Thyroid gland (tissue), 4 donors: Measurements from ENCODE around the gene GNRHR. TPM values are rescaled to one million over a fixed set of nuclear protein-coding genes. Genes with fewer than 3 reads are reported as not detected.
"Not testable (repeated sequence)": the region's sequence is repeated elsewhere in the genome, so short reads cannot be mapped to it uniquely, and the experiment has no call there.

Experiments used
- DNase-seq, 2 donors: peaks; one replicate each; pipeline ENCODE4 v3.0.0-alpha.2; 2019
- H3K27ac ChIP-seq, 3 donors: fragments of 200-600 bp; sonication (generic); 1 replicate in 2 of 3; 2 replicates in 1 of 3; pipeline ENCODE4 v1.5.1; 2016 to 2019; ENCODE audit warnings: mild to moderate bottlenecking in 1 of 3, moderate library complexity in 1 of 3
- H3K27me3 ChIP-seq: fragments of 200-600 bp; sonication (generic); one replicate; pipeline ENCODE4 v1.5.1; 2019
- H3K36me3 ChIP-seq, 2 donors: fragments of 200-600 bp; sonication (generic); one replicate each; pipeline ENCODE4 v1.5.1; 2016 to 2019
- H3K4me1 ChIP-seq, 2 donors: fragments of 200-600 bp; sonication (generic); one replicate each; pipeline ENCODE4 v1.5.1; 2017 to 2019
- H3K4me3 ChIP-seq, 3 donors: fragments of 200-600 bp; sonication (generic); replicated peaks in 1 of 3; 1 replicate in 2 of 3; 2 replicates in 1 of 3; pipeline ENCODE4 v1.5.1; 2016; ENCODE audit warnings: mild to moderate bottlenecking in 1 of 3
- H3K9me3 ChIP-seq: fragments of 200-600 bp; sonication (generic); one replicate; pipeline ENCODE4 v1.5.1; 2017
- CTCF ChIP-seq, 6 experiments: fragments of 200-600 bp in 3 of 6; fragments of 450-650 bp in 3 of 6; sonication (generic) in 3 of 6; IDR thresholded peaks; one replicate each; pipeline ENCODE4 v1.5.1; 2016 to 2019; ENCODE audit warnings: antibody characterized with exemption in 6 of 6, mild to moderate bottlenecking in 2 of 6, inconsistent platforms in 1 of 6, moderate library complexity in 1 of 6
- POLR2A ChIP-seq, 2 donors: fragments of 450-650 bp; IDR thresholded peaks; one replicate each; pipeline ENCODE4 v1.6.1; 2017; ENCODE audit warnings: antibody characterized with exemption in 2 of 2, mild to moderate bottlenecking in 2 of 2, moderate library complexity in 1 of 2
- WGBS, 2 donors: methylation state at CpG; one replicate each; pipeline ENCODE4 v1.1.5; 2017; 5-methylcytosine and 5-hydroxymethylcytosine counted together
- intact Hi-C: fragments of 100-400 bp; cut with DNase I; formaldehyde crosslinking; loops from one replicate; pipeline ENCODE4 v1.15.1; 2023
- total RNA-seq, 4 donors: library from RNA; depleted of rRNA; stranded (reverse); fragments of >200 nt; gene quantifications; one replicate each; pipeline ENCODE4 v1.2.3, GENCODE V29; 2016

GNRHR gene
- total RNA-seq, 4 donors from 2014 or later = not detected

GRCh38 chr4:67712650-67713528 lies 41.3 kb downstream of the GNRHR start:
- no peak for DNase-seq
- Histone ChIP-seq H3K9me3 (no peaks in the 10 kb centered on the region), H3K27me3 (no peaks in the 10 kb centered on the region), H3K36me3 (no peaks in the 10 kb centered on the region), H3K27ac (no peak overlapping the region), H3K4me3 (no peak overlapping the region), H3K4me1 (peaks cover 15 to 21% of the 10 kb centered on the region in 2 donors)
- TF ChIP-seq POLR2A (IDR thresholded peaks at IDR 0.05) (no peak), CTCF (IDR thresholded peaks at IDR 0.05) (no peak)
- WGBS, 2 donors = 84 to 89% methylated on average over 5 to 7 of the region's 7 CpGs
- intact Hi-C loops = no loop called here

- DNase-seq = no peak
- intact Hi-C loops = no loop called here
- Histone ChIP-seq H3K36me3 (no peaks in the 10 kb centered on the region), H3K9me3 (no peaks in the 10 kb centered on the region), H3K4me1 (peaks cover 15 to 21% of the 10 kb centered on the region in 2 donors), H3K4me3 (no peak overlapping the region), H3K27me3 (no peaks in the 10 kb centered on the region), H3K27ac (no peak overlapping the region)
- WGBS, 2 donors = 90% methylated on average over 3 of the region's 3 CpGs
- TF ChIP-seq CTCF (IDR thresholded peaks at IDR 0.05) (no peak), POLR2A (IDR thresholded peaks at IDR 0.05) (no peak)
These were observed 42.1 kb downstream of the GNRHR start for GRCh38 chr4:67712000-67712625.

GRCh38 chr4:67706682-67707081 lies 47.5 kb downstream of the GNRHR start:
- DNase-seq, intact Hi-C loops, H3K27me3 ChIP-seq, H3K36me3 ChIP-seq, H3K4me3 ChIP-seq, H3K4me1 ChIP-seq, H3K27ac ChIP-seq, H3K9me3 ChIP-seq: not testable (repeated sequence)
- WGBS, 2 donors = 92 to 95% methylated on average over 3 of the region's 3 CpGs

GRCh38 chr4:67704843-67705242 lies 49.3 kb downstream of the GNRHR start:
- intact Hi-C loops = no loop called here
- no peaks in the 10 kb centered on the region for H3K36me3 ChIP-seq
- H3K4me1 ChIP-seq = peaks cover 8 to 13% of the 10 kb centered on the region in 2 donors
- H3K27ac ChIP-seq = no peak overlapping the region
- H3K4me3 ChIP-seq = no peak overlapping the region
- H3K9me3 ChIP-seq = no peaks in the 10 kb centered on the region
- WGBS, 2 donors = 96 to 100% methylated on average over 2 of the region's 2 CpGs
- TF ChIP-seq POLR2A (IDR thresholded peaks at IDR 0.05) = no peak
- no peak for TF ChIP-seq CTCF (IDR thresholded peaks at IDR 0.05)
- no peaks in the 10 kb centered on the region for H3K27me3 ChIP-seq
- DNase-seq = no peak

- DNase-seq = no peak
- Histone ChIP-seq H3K27me3 (no peaks in the 10 kb centered on the region), H3K4me3 (peak overlapping the region in 1 of 3 donors; percentile 78), H3K27ac (no peak overlapping the region), H3K4me1 (peaks cover 15 to 16% of the 10 kb centered on the region in 2 donors), H3K36me3 (no peaks in the 10 kb centered on the region), H3K9me3 (no peaks in the 10 kb centered on the region)
- 94 to 98% methylated on average over 2 of the region's 2 CpGs for WGBS, 2 donors
- TF ChIP-seq POLR2A (IDR thresholded peaks at IDR 0.05) = no peak
- no peak for TF ChIP-seq CTCF (IDR thresholded peaks at IDR 0.05)
- intact Hi-C loops = no loop called here
These were observed 52.0 kb downstream of the GNRHR start for GRCh38 chr4:67702166-67702565.
